Activated CD8-positive, alpha-beta memory T cell treated with anti-CD3 and anti-CD28 coated beads, Interleukin-2, amount 50 U/mL, for 4 hours (primary cell): ENCODE data around the gene NDUFS4.
"Not testable (repeated sequence)": the region's sequence is repeated elsewhere in the genome, so short reads cannot be mapped to it uniquely, and the experiment has no call there.

Source experiments
- DNase-seq: peaks from one replicate; pipeline ENCODE4 v3.0.0-alpha.2; 2020

Gene NDUFS4

DNA sequence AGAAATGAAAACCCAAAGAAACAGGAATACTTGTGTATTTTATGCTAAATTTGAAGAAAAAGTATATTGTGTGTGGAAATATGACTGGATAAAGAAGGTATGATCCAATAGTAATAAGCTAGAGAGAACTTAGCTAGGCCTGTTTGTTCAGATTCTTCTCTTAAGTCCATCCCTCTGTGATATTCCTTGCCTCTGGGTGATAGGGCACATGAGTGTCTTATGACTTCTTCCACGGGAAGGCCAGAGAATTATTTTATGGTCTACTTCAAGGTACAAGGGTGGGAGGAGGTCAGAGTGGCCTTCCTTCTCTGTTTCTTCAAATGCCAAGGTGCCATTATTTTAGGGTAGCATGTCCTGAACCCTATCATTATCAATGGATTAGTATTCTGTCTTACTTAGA, 113.7 kb downstream of the NDUFS4 start:
- DNase-seq: no peak

DNA sequence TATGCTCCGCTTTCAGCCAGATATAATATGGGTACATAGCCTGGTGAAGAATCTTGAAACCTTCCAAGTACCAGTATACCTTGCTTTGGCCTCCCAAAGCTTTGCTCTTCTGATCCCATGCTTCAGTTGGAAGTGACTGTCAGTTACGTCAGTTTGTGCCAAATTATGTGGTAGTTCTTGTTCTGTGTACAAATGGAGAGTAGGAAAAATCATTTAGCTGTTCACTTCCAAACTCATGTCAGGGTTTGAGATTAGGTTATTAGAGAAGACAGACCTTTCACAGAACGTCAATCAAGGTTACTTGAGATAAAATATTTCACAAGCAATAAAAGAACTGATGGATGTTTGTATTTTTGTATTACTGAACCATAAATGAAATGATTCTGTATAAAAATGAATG, 117.2 kb downstream of the NDUFS4 start:
- no peak for DNase-seq

DNA sequence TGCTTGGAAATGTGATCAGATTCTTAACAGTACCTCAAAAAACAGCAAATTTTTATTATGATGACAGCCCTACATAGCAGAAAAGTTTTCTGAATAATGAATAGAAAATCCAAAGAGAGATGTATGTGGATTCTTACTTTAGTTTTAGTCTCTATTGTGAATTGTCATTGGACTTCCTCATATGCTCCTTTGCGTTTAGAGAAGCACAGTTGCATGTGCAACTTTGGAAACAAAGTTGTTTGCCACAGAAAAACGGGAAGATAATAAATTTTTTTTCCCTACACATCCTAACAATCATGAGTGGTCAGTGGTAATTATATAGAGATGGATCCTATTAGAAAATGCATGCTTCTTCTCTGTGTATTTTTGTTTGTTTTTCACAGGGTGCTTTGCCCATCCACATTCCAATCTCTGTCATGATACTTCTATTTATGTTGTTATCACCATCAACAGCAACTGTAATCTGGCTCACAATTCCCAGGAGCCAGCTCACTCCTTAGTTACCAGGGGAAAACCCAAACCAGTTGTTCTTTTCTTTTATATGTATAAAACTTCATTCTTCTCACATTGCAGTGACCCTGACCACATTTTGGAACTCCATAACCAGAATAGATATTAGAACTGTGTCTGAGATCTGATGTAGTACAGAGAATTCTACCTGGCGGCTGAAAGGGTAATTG, 118.7 kb downstream of the NDUFS4 start:
- DNase-seq: no peak

DNA sequence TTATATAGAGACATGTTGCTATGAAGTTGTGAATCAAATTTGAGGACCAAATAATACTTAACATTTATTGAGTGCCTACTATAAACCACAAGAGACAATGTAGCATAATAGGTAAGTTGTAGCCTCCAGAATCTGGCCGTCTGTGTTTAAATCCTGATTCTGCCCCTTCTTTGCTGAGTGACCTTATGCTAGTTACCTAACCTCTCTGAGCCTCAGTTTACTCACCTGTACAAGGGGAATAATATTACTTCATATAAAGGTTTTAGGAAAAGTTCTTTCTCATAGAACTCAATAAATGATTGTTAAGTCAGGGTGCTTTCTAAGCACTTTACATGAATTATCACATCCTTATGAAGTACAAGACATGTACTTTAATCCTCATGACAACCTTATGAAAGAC, 120.6 kb downstream of the NDUFS4 start:
- no peak for DNase-seq

DNA sequence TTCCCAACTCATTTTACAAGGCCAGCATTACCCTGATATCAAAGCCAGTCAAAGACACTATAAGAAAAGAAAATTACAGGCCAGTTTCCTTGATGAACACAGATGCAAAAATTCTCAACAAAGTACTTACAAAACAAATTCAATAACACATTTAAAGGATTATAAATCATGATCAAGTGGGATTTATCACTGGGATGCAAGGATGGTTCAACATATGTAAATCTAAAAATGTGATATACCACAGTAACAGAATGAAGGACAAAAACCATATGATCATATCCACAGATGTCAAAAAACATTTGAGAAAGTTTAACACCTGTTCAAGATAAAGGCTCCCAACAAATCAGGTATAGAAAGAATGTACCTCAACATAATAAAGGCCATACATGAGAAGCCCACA, 130.6 kb downstream of the NDUFS4 start:
- DNase-seq: no peak

DNA sequence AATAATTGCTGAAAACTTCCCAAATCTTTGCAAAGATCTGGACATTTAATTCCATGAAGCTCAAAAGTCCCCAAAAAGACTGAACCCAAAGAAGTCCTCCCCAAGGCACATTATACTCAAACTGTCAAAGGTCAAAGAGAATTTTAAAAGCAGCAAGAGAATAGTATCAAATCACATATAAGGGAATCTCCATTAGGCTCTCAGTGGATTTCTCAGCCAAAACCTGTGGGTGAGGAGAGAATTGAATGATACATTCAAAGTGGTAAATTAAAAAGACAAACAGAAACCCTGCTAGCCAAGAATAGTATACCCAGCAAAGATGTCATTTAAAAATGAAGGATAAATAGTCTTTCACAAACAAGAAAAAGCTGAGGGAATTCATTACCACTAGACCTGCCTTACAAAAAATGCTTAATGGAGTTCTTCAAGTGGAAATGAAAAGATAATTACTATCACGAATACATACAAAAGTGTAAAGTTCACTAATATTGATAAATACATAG, 134.1 kb downstream of the NDUFS4 start:
- DNase-seq: no peak

DNA sequence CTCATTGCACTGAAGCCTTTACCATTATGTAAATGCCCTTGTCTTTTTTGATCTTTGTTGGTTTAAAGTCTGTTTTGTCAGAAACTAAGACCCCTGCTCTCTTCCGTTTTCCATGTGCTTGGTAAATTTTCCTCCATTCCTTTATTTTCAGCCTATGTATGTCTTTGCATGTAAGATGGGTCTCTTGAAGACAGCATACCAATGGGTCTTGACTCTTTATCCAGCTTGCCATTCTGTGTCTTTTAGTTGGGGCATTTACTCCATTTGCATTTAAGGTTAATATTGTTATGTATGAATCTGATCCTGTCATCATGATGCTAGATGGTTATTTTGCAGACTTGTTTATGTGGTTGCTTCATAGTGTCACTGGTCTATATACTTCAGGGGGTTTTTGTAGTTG, 150.0 kb downstream of the NDUFS4 start:
- DNase-seq: not testable (repeated sequence)

DNA sequence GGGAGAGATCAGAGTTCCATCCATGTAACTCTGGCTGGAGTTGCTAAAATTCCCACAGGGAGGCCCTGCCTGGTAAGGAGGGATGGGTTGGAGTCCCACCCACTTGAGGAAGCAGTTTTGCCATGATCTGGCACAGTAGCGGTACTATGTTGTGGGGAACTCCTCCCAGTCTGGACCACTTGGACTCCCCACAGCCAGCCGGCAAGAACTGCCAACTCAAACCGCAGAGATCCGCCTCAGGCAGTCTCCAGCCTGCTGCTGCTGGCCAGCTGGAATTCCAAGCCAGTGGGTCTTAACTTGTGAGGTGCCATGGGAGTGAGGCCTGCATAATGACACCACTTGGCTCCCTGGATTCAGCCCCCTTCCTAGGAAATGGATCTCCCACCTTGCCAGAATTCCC, 151.9 kb downstream of the NDUFS4 start:
- no peak for DNase-seq

DNA sequence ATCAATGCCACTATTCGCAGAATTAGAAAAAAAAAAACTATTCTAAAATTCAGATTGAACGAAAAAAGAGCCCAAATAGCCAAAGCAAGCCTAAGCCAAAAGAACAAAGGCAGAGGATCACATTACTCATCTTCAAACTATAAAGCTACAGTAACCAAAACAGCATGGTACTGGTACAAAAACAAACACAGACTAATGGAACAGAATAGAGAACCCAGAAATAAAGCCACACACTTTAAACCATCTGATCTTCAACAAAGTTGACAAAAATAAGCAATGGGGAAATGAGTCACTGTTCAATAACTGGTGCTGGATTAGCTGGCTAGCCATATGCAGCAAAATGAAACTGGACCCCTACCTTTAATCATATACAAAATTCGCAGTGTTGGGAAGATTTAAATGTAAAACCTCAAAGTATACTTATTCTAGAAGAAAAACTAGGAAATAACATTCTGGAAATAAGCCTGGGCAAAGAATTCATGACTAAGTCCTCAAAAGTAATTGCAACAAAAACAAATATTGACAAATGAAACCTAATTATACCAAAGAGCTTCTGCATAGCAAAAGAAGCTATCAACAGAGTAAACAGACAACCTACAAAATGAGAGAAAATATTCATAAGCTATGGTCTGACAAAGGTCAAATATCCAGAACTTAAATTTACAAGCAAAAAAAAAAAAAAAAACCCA, 153.7 kb downstream of the NDUFS4 start:
- no peak for DNase-seq

DNA sequence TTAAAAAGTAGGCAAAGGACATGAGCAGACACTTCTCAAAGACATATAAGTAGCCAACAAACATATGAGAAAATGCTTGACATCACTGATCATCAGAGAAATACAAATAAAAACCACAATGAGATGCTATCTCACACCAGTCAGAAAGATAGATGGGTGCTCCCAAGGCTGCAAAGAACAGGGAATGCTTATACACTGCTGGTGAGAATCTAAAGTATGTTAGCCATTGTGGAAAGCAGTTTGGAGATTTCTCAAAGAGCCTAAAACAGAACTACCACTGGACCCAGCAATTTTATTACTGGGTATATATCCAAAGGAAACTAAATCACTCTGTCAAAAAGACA, 154.2 kb downstream of the NDUFS4 start:
- DNase-seq: no peak

DNA sequence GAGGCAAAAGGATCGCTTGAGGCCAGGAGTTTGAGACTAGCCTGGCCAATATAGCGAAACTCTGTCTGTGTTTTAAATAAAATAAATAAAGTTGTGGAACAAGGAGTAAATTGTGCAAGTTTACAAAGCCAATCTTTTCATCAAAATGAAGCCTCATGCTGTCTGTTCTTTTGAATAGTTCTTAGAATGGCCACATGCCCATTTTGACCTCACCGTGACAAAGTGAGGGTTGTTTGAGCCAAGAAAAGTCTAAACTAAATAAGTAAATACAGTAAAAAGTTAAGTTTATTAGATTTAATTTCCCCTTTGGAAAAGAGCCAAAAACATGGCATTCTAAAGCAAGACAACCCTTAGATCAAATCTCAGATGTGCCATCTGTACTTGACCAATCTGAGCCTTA, 165.7 kb downstream of the NDUFS4 start:
- no peak for DNase-seq

DNA sequence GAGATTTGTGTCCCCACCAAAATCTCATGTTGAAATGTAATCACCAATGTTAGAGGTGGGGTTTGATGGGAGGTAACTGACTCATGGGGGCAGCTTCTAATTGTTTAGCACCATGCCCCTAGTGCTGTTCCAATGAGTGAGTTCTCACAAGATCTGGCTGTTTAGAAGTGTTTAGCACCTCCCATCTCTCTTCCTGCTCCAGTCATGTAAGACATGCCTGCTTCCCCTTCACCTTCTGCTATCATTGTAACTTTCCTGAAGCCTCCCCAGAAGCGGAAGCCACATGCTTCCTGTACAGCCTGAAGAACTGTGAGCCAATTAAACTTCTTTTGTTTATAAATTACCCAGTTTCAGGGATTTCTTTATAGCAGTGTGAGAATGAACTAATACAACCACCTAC, 170.5 kb downstream of the NDUFS4 start:
- DNase-seq: no peak
